ENCODE data around the gene RABEP1.

Gene RABEP1

GRCh38 chr17:5254414-5254813 lies 27.7 kb upstream of the RABEP1 start:
- Histone ChIP-seq H3K9me3 (ENCODE audit: control insufficient read depth, low read length) (no peaks in the 10 kb centered on the region), H3K4me3 (ENCODE audit: low read length) (no peak overlapping the region), H3K27me3 (ENCODE audit: control insufficient read depth, insufficient read depth, low read length) (no peaks in the 10 kb centered on the region), H3K9ac (ENCODE audit: low read length) (no peak overlapping the region), H3K36me3 (ENCODE audit: control insufficient read depth, insufficient read depth, low read length) (no peaks in the 10 kb centered on the region), H3K4me1 (ENCODE audit: control insufficient read depth, insufficient read depth, low read length) (no peaks in the 10 kb centered on the region)

GRCh38 chr17:5254903-5255521 lies 27.1 kb upstream of the RABEP1 start:
- H3K36me3 ChIP-seq (ENCODE audit: control insufficient read depth, insufficient read depth, low read length), result no peaks in the 10 kb centered on the region
- no peaks in the 10 kb centered on the region for H3K4me1 ChIP-seq (ENCODE audit: control insufficient read depth, insufficient read depth, low read length)
- H3K9ac ChIP-seq (ENCODE audit: low read length), result no peak overlapping the region
- no peaks in the 10 kb centered on the region for H3K9me3 ChIP-seq (ENCODE audit: control insufficient read depth, low read length)
- H3K4me3 ChIP-seq (ENCODE audit: low read length), result peak overlapping the region; percentile 8
- no peaks in the 10 kb centered on the region for H3K27me3 ChIP-seq (ENCODE audit: control insufficient read depth, insufficient read depth, low read length)

- no peaks in the 10 kb centered on the region for H3K9me3 ChIP-seq (ENCODE audit: control insufficient read depth, low read length)
- H3K36me3 ChIP-seq (ENCODE audit: control insufficient read depth, insufficient read depth, low read length), result no peaks in the 10 kb centered on the region
- no peaks in the 10 kb centered on the region for H3K27me3 ChIP-seq (ENCODE audit: control insufficient read depth, insufficient read depth, low read length)
- no peak overlapping the region for H3K4me3 ChIP-seq (ENCODE audit: low read length)
- H3K4me1 ChIP-seq (ENCODE audit: control insufficient read depth, insufficient read depth, low read length), result no peaks in the 10 kb centered on the region
- H3K9ac ChIP-seq (ENCODE audit: low read length), result no peak overlapping the region
Measured at GRCh38 chr17:5257124-5257523, 25.0 kb upstream of the RABEP1 start.

GRCh38 chr17:5260542-5260941 lies 21.5 kb upstream of the RABEP1 start:
- no peaks in the 10 kb centered on the region for H3K9me3 ChIP-seq (ENCODE audit: control insufficient read depth, low read length)

GRCh38 chr17:5262416-5262991 lies 19.6 kb upstream of the RABEP1 start:
- peaks cover 5% of the 10 kb centered on the region for H3K4me1 ChIP-seq (ENCODE audit: control insufficient read depth, insufficient read depth, low read length)
- H3K36me3 ChIP-seq (ENCODE audit: control insufficient read depth, insufficient read depth, low read length), result no peaks in the 10 kb centered on the region
- no peak overlapping the region for H3K9ac ChIP-seq (ENCODE audit: low read length)
- H3K9me3 ChIP-seq (ENCODE audit: control insufficient read depth, low read length), result no peaks in the 10 kb centered on the region
- no peak overlapping the region for H3K4me3 ChIP-seq (ENCODE audit: low read length)
- no peaks in the 10 kb centered on the region for H3K27me3 ChIP-seq (ENCODE audit: control insufficient read depth, insufficient read depth, low read length)

More at GRCh38 chr17:5260542-5260941, 21.5 kb upstream of the RABEP1 start:
- H3K27me3 ChIP-seq (ENCODE audit: control insufficient read depth, insufficient read depth, low read length), result no peaks in the 10 kb centered on the region
- H3K4me1 ChIP-seq (ENCODE audit: control insufficient read depth, insufficient read depth, low read length), result peaks cover 5% of the 10 kb centered on the region
- no peak overlapping the region for H3K9ac ChIP-seq (ENCODE audit: low read length)
- H3K36me3 ChIP-seq (ENCODE audit: control insufficient read depth, insufficient read depth, low read length), result no peaks in the 10 kb centered on the region
- H3K4me3 ChIP-seq (ENCODE audit: low read length), result no peak overlapping the region

- no peaks in the 10 kb centered on the region for H3K9me3 ChIP-seq (ENCODE audit: control insufficient read depth, low read length)
- H3K4me3 ChIP-seq (ENCODE audit: low read length), result no peak overlapping the region
- no peaks in the 10 kb centered on the region for H3K36me3 ChIP-seq (ENCODE audit: control insufficient read depth, insufficient read depth, low read length)
Measured at GRCh38 chr17:5263441-5263840, 18.6 kb upstream of the RABEP1 start.

GRCh38 chr17:5264893-5265292 lies 17.2 kb upstream of the RABEP1 start:
- no peak overlapping the region for H3K4me3 ChIP-seq (ENCODE audit: low read length)
- peaks cover 5% of the 10 kb centered on the region for H3K4me1 ChIP-seq (ENCODE audit: control insufficient read depth, insufficient read depth, low read length)
- no peaks in the 10 kb centered on the region for H3K27me3 ChIP-seq (ENCODE audit: control insufficient read depth, insufficient read depth, low read length)
- H3K36me3 ChIP-seq (ENCODE audit: control insufficient read depth, insufficient read depth, low read length), result no peaks in the 10 kb centered on the region
- no peak overlapping the region for H3K9ac ChIP-seq (ENCODE audit: low read length)
- H3K9me3 ChIP-seq (ENCODE audit: control insufficient read depth, low read length), result no peaks in the 10 kb centered on the region

More at GRCh38 chr17:5263441-5263840, 18.6 kb upstream of the RABEP1 start:
- Histone ChIP-seq H3K4me1 (ENCODE audit: control insufficient read depth, insufficient read depth, low read length) (peaks cover 5% of the 10 kb centered on the region), H3K27me3 (ENCODE audit: control insufficient read depth, insufficient read depth, low read length) (no peaks in the 10 kb centered on the region), H3K9ac (ENCODE audit: low read length) (no peak overlapping the region)

GRCh38 chr17:5269241-5269960 lies 12.7 kb upstream of the RABEP1 start:
- H3K4me1 ChIP-seq (ENCODE audit: control insufficient read depth, insufficient read depth, low read length), result no peaks in the 10 kb centered on the region
- no peak overlapping the region for H3K9ac ChIP-seq (ENCODE audit: low read length)
- no peak overlapping the region for H3K4me3 ChIP-seq (ENCODE audit: low read length)
- H3K9me3 ChIP-seq (ENCODE audit: control insufficient read depth, low read length), result no peaks in the 10 kb centered on the region
- no peaks in the 10 kb centered on the region for H3K36me3 ChIP-seq (ENCODE audit: control insufficient read depth, insufficient read depth, low read length)
- H3K27me3 ChIP-seq (ENCODE audit: control insufficient read depth, insufficient read depth, low read length), result no peaks in the 10 kb centered on the region

- Histone ChIP-seq H3K4me1 (ENCODE audit: control insufficient read depth, insufficient read depth, low read length) (no peaks in the 10 kb centered on the region), H3K9ac (ENCODE audit: low read length) (no peak overlapping the region), H3K4me3 (ENCODE audit: low read length) (no peak overlapping the region), H3K36me3 (ENCODE audit: control insufficient read depth, insufficient read depth, low read length) (no peaks in the 10 kb centered on the region), H3K9me3 (ENCODE audit: control insufficient read depth, low read length) (no peaks in the 10 kb centered on the region), H3K27me3 (ENCODE audit: control insufficient read depth, insufficient read depth, low read length) (no peaks in the 10 kb centered on the region)
Measured at GRCh38 chr17:5272322-5272721, 9.8 kb upstream of the RABEP1 start.

- no peaks in the 10 kb centered on the region for H3K9me3 ChIP-seq (ENCODE audit: control insufficient read depth, low read length)
- no peaks in the 10 kb centered on the region for H3K27me3 ChIP-seq (ENCODE audit: control insufficient read depth, insufficient read depth, low read length)
- H3K4me3 ChIP-seq (ENCODE audit: low read length), result peak overlapping the region; percentile 25
- H3K4me1 ChIP-seq (ENCODE audit: control insufficient read depth, insufficient read depth, low read length), result peaks cover 32% of the 10 kb centered on the region
- no peaks in the 10 kb centered on the region for H3K36me3 ChIP-seq (ENCODE audit: control insufficient read depth, insufficient read depth, low read length)
- peak overlapping the region; percentile 59 for H3K9ac ChIP-seq (ENCODE audit: low read length)
Measured at GRCh38 chr17:5282642-5283217, 646 bp downstream of the RABEP1 start.

GRCh38 chr17:5283571-5284315 lies 1.7 kb downstream of the RABEP1 start:
- Histone ChIP-seq H3K4me1 (ENCODE audit: control insufficient read depth, insufficient read depth, low read length) (peaks cover 32% of the 10 kb centered on the region), H3K27me3 (ENCODE audit: control insufficient read depth, insufficient read depth, low read length) (no peaks in the 10 kb centered on the region), H3K36me3 (ENCODE audit: control insufficient read depth, insufficient read depth, low read length) (no peaks in the 10 kb centered on the region), H3K9ac (ENCODE audit: low read length) (peak overlapping the region; percentile 59), H3K4me3 (ENCODE audit: low read length) (no peak overlapping the region), H3K9me3 (ENCODE audit: control insufficient read depth, low read length) (no peaks in the 10 kb centered on the region)

Data from mucosa of stomach (tissue), 1 donor.